HEK293 (cell line): ENCODE measurements around the gene ITGA3.

Experiments used
- ELK4 ChIP-seq: IDR thresholded peaks from 2 replicates; pipeline ENCODE4 v1.6.1; 2011; ENCODE audit warnings: mild to moderate bottlenecking, low read depth, low read length, borderline replicate concordance
- GLIS1 ChIP-seq: fragments of 450-650 bp; formaldehyde crosslinking; IDR thresholded peaks from 2 replicates; pipeline ENCODE4 v1.5.1; 2016; ENCODE audit warnings: missing biosample characterization, missing genetic modification characterization
- SCRT2 ChIP-seq: fragments of 450-650 bp; formaldehyde crosslinking; IDR thresholded peaks from 2 replicates; pipeline ENCODE4 v1.5.1; 2016; ENCODE audit warnings: missing biosample characterization, missing genetic modification characterization
- SP7 ChIP-seq: fragments of 450-650 bp; formaldehyde crosslinking; IDR thresholded peaks from 2 replicates; pipeline ENCODE4 v1.5.1; 2016; ENCODE audit warnings: missing biosample characterization, missing genetic modification characterization
- WT1 ChIP-seq: fragments of 450-650 bp; formaldehyde crosslinking; IDR thresholded peaks from 2 replicates; pipeline ENCODE4 v1.5.1; 2016; ENCODE audit warnings: missing biosample characterization, missing genetic modification characterization
- ZBTB17 ChIP-seq: fragments of 450-650 bp; formaldehyde crosslinking; IDR thresholded peaks from 2 replicates; pipeline ENCODE4 v1.5.1; 2016; ENCODE audit warnings: missing biosample characterization, missing genetic modification characterization
- ZBTB8A ChIP-seq: fragments of 450-650 bp; formaldehyde crosslinking; IDR thresholded peaks from 2 replicates; pipeline ENCODE4 v1.5.1; 2016; ENCODE audit warnings: missing biosample characterization, missing genetic modification characterization
- ZFHX2 ChIP-seq: fragments of 450-650 bp; formaldehyde crosslinking; conservative IDR thresholded peaks from 2 replicates; pipeline ENCODE4 v1.5.1; 2016; ENCODE audit warnings: missing biosample characterization, missing genetic modification characterization
- ZIC2 ChIP-seq: fragments of 450-650 bp; formaldehyde crosslinking; IDR thresholded peaks from 2 replicates; pipeline ENCODE4 v1.5.1; 2016; ENCODE audit warnings: missing biosample characterization, missing genetic modification characterization
- ZNF174 ChIP-seq: fragments of 450-650 bp; formaldehyde crosslinking; IDR thresholded peaks from 2 replicates; pipeline ENCODE4 v1.5.0; 2017; ENCODE audit warnings: missing biosample characterization, mild to moderate bottlenecking, missing genetic modification characterization
- ZNF18 ChIP-seq: fragments of 450-650 bp; formaldehyde crosslinking; IDR thresholded peaks from 2 replicates; pipeline ENCODE4 v1.5.1; 2016; ENCODE audit warnings: missing biosample characterization, missing genetic modification characterization
- ZNF184 ChIP-seq: fragments of 450-650 bp; IDR thresholded peaks from 2 replicates; pipeline ENCODE4 v1.5.1; 2018; ENCODE audit warnings: missing biosample characterization, mild to moderate bottlenecking, missing genetic modification characterization
- ZNF19 ChIP-seq: fragments of 450-650 bp; formaldehyde crosslinking; IDR thresholded peaks from 2 replicates; pipeline ENCODE4; 2016; ENCODE audit warnings: missing biosample characterization, missing genetic modification characterization, low read depth
- ZNF362 ChIP-seq: fragments of 450-650 bp; formaldehyde crosslinking; IDR thresholded peaks from 2 replicates; pipeline ENCODE4 v1.5.1; 2016; ENCODE audit warnings: missing biosample characterization, missing genetic modification characterization
- ZNF366 ChIP-seq: fragments of 450-650 bp; formaldehyde crosslinking; conservative IDR thresholded peaks from 2 replicates; pipeline ENCODE4 v1.5.1; 2016; ENCODE audit warnings: missing biosample characterization, missing genetic modification characterization
- ZNF37A ChIP-seq: fragments of 450-650 bp; IDR thresholded peaks from 2 replicates; pipeline ENCODE4 v1.5.1; 2018; ENCODE audit warnings: missing biosample characterization, missing genetic modification characterization
- ZNF398 ChIP-seq: fragments of 450-650 bp; formaldehyde crosslinking; IDR thresholded peaks from 2 replicates; pipeline ENCODE4 v1.5.1; 2017; ENCODE audit warnings: missing biosample characterization, missing genetic modification characterization
- ZNF518A ChIP-seq: fragments of 450-650 bp; formaldehyde crosslinking; conservative IDR thresholded peaks from 2 replicates; pipeline ENCODE4 v1.5.1; 2016; ENCODE audit warnings: low read depth, missing biosample characterization, missing genetic modification characterization
- ZNF521 ChIP-seq: fragments of 450-650 bp; formaldehyde crosslinking; IDR thresholded peaks from 2 replicates; pipeline ENCODE4 v1.5.1; 2017; ENCODE audit warnings: missing biosample characterization, mild to moderate bottlenecking, missing genetic modification characterization
- ZNF530 ChIP-seq: fragments of 450-650 bp; formaldehyde crosslinking; IDR thresholded peaks from 2 replicates; pipeline ENCODE4 v1.5.1; 2016; ENCODE audit warnings: low read depth, missing biosample characterization, missing genetic modification characterization
- ZNF549 ChIP-seq: fragments of 450-650 bp; IDR thresholded peaks from 2 replicates; pipeline ENCODE4 v1.5.1; 2018; ENCODE audit warnings: missing biosample characterization, missing genetic modification characterization, mild to moderate bottlenecking, inconsistent platforms, moderate library complexity
- ZNF596 ChIP-seq: fragments of 450-650 bp; IDR thresholded peaks from 2 replicates; pipeline ENCODE4 v1.5.0; 2018; ENCODE audit warnings: missing biosample characterization, mild to moderate bottlenecking, missing genetic modification characterization, moderate library complexity
- ZNF660 ChIP-seq: fragments of 450-650 bp; IDR thresholded peaks from 2 replicates; pipeline ENCODE4 v1.5.1; 2018; ENCODE audit warnings: missing biosample characterization, mild to moderate bottlenecking, missing genetic modification characterization
- ZNF776 ChIP-seq: fragments of 450-650 bp; formaldehyde crosslinking; IDR thresholded peaks from 2 replicates; pipeline ENCODE4 v1.5.0; 2017; ENCODE audit warnings: missing biosample characterization, missing genetic modification characterization, borderline replicate concordance
- ZSCAN23 ChIP-seq: fragments of 450-650 bp; formaldehyde crosslinking; IDR thresholded peaks from 2 replicates; pipeline ENCODE4 v1.5.1; 2016; ENCODE audit warnings: missing biosample characterization, missing genetic modification characterization
- TF ChIP-seq, protein P1 (sequence below): fragments of 450-650 bp; IDR thresholded peaks from 2 replicates; pipeline ENCODE4 v1.5.1; 2018; ENCODE audit warnings: missing biosample characterization, missing genetic modification characterization
- TF ChIP-seq, protein P2 (sequence below): fragments of 450-650 bp; formaldehyde crosslinking; IDR thresholded peaks from 2 replicates; pipeline ENCODE4 v1.5.1; 2016; ENCODE audit warnings: missing biosample characterization, missing genetic modification characterization

The ITGA3 gene

GRCh38 chr17:50064253-50065001 is 8.5 kb downstream of the ITGA3 start (continued):
- no peak for TF ChIP-seq ZNF18 (tag by site-specific recombination)
- no peak for TF ChIP-seq ZNF530 (tag by site-specific recombination)
- 0 out of 2 replicates have a peak, but pooled peaks have one; percentile 25 for TF ChIP-seq ZNF660 (tag by site-specific recombination)
- no peak for TF ChIP-seq ZNF37A (tag by site-specific recombination)
- TF ChIP-seq ZBTB17 (tag by site-specific recombination): peak; percentile 44; the same call in 1 of the 2 replicates
- TF ChIP-seq ZBTB8A: no peak
- no peak for TF ChIP-seq ZNF19 (tag by site-specific recombination)
- TF ChIP-seq SCRT2: no peak
- TF ChIP-seq, protein P1, sequence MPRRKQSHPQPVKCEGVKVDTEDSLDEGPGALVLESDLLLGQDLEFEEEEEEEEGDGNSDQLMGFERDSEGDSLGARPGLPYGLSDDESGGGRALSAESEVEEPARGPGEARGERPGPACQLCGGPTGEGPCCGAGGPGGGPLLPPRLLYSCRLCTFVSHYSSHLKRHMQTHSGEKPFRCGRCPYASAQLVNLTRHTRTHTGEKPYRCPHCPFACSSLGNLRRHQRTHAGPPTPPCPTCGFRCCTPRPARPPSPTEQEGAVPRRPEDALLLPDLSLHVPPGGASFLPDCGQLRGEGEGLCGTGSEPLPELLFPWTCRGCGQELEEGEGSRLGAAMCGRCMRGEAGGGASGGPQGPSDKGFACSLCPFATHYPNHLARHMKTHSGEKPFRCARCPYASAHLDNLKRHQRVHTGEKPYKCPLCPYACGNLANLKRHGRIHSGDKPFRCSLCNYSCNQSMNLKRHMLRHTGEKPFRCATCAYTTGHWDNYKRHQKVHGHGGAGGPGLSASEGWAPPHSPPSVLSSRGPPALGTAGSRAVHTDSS: no peak
- no peak for TF ChIP-seq ELK4
- TF ChIP-seq ZNF184 (tag by site-specific recombination): no peak
- peak; percentile 81 for TF ChIP-seq GLIS1 (tag by site-specific recombination)
- no peak for TF ChIP-seq ZNF518A (tag by site-specific recombination)
- no peak for TF ChIP-seq ZNF549 (tag by site-specific recombination)
- 0 out of 2 replicates have a peak, but pooled peaks have one; percentile 38 for TF ChIP-seq SP7
- no peak for TF ChIP-seq ZNF174 (tag by site-specific recombination)
- no peak for TF ChIP-seq ZNF362 (tag by site-specific recombination)
- TF ChIP-seq, protein P2, sequence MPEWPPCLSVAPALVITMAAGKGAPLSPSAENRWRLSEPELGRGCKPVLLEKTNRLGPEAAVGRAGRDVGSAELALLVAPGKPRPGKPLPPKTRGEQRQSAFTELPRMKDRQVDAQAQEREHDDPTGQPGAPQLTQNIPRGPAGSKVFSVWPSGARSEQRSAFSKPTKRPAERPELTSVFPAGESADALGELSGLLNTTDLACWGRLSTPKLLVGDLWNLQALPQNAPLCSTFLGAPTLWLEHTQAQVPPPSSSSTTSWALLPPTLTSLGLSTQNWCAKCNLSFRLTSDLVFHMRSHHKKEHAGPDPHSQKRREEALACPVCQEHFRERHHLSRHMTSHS: no peak
- no peak for TF ChIP-seq ZNF596 (tag by site-specific recombination)
- TF ChIP-seq ZFHX2 (tag by site-specific recombination): peak; percentile 83
- no peak for TF ChIP-seq ZNF776 (tag by site-specific recombination)
- TF ChIP-seq ZNF398: peak; percentile 29; the same call in 1 of the 2 replicates
- no peak for TF ChIP-seq ZNF521 (tag by site-specific recombination)
- TF ChIP-seq ZSCAN23 (tag by site-specific recombination): no peak
- no peak for TF ChIP-seq ZNF366
- TF ChIP-seq ZIC2 (tag by site-specific recombination): peak; percentile 55
- TF ChIP-seq WT1 (tag by site-specific recombination): no peak
